ENCODE measurements around the gene ARID4B.

ARID4B gene

DNA sequence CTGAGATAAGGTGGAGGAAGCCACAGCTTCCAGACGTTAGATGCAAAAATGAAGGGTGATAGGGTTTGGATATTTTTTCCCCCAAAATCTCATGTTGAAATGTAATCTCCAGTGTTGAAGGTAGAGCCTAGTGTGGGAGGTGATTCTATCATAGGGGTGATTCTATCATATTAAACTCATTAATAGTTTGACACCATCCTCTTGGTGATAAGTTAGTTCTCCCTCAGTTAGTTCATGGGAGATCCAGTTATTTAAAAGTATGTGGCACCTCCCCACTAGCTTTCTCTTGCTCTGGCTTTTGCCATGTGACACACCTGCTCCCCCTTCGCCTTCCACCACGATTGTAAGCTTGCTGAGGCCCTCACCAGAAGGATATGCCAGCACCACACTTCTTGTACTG is 30.9 kb upstream of the ARID4B start:
- Histone ChIP-seq H3K27me3 (ENCODE audit: insufficient read depth, low read length, poor library complexity) (no peaks in the 10 kb centered on the region), H3K79me2 (ENCODE audit: insufficient read depth, low read length) (no peaks in the 10 kb centered on the region), H3K9me3 (ENCODE audit: insufficient read depth, low read length, severe bottlenecking) (no peaks in the 10 kb centered on the region), H3K4me1 (ENCODE audit: insufficient read depth, low read length) (no peaks in the 10 kb centered on the region), H2AFZ (ENCODE audit: low read depth, low read length) (no peak overlapping the region), H3K4me3 (ENCODE audit: low read depth in 1 of 2, low read length in 2 of 2) (no peak overlapping the region), H3K4me2 (ENCODE audit: insufficient read depth, low read length) (no peak overlapping the region), H3K9ac (ENCODE audit: low read depth, low read length) (no peak overlapping the region), H3K36me3 (ENCODE audit: insufficient read depth, low read length) (no peaks in the 10 kb centered on the region), H4K20me1 (ENCODE audit: insufficient read depth, low read length) (no peaks in the 10 kb centered on the region), H3K27ac (ENCODE audit: low read length) (no peak overlapping the region)
- DNase-seq (no peak), ATAC-seq (ENCODE audit: insufficient read depth, low read depth) (no peak)
- TF ChIP-seq, protein P1, sequence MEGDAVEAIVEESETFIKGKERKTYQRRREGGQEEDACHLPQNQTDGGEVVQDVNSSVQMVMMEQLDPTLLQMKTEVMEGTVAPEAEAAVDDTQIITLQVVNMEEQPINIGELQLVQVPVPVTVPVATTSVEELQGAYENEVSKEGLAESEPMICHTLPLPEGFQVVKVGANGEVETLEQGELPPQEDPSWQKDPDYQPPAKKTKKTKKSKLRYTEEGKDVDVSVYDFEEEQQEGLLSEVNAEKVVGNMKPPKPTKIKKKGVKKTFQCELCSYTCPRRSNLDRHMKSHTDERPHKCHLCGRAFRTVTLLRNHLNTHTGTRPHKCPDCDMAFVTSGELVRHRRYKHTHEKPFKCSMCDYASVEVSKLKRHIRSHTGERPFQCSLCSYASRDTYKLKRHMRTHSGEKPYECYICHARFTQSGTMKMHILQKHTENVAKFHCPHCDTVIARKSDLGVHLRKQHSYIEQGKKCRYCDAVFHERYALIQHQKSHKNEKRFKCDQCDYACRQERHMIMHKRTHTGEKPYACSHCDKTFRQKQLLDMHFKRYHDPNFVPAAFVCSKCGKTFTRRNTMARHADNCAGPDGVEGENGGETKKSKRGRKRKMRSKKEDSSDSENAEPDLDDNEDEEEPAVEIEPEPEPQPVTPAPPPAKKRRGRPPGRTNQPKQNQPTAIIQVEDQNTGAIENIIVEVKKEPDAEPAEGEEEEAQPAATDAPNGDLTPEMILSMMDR (IDR thresholded peaks at IDR 0.05; ENCODE audit: borderline replicate concordance, extremely low read depth, low read length, poor library complexity, severe bottlenecking) = no peak

DNA sequence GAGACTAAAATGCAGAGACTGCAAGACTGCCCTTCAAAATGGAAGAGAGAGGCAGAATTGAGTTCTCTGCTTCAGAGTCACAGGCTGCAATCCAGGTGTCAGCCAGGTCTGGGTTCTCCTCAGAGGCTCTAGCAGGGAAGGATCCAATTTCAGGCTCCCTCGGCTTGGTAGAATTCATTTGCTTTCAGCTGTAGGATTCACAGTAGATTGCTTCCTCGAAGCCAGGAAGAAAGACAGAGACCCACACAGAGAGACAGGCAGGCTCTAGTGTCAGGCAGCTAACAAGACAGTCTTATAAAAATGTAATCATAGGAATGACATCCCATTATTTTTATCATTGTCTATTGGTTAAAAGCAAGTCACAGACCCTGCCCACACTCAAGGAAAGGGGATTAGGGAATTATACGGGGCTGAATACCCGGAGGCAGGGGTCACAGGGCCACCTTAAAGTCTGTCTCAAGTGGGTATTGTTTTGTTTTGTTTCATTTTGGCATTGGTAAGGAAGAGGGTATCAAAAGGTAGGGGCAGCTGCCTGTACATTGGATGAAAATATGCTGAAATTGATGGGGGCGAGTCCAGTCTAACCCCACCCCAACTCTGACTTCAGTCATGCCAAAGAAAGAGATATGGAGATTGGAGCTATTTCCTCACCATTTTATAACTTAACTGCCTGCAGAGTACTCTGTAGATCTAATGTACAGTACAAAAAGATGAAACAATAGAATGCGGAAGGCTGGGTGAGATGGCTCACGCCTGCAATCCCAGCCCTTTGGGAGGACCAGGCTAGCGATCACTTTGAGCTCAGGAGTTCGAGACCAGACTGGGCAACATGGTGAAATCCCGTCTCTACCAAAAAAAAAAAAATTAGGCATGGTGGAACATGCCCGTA is 29.8 kb upstream of the ARID4B start:
- ATAC-seq (ENCODE audit: insufficient read depth, low read depth) = no peak
- H3K27ac ChIP-seq (ENCODE audit: low read length) = no peak overlapping the region
- no peak overlapping the region for H3K4me2 ChIP-seq (ENCODE audit: insufficient read depth, low read length)
- no peaks in the 10 kb centered on the region for H3K27me3 ChIP-seq (ENCODE audit: insufficient read depth, low read length, poor library complexity)
- peak overlapping the region; percentile 60; the same call in 1 of the 2 replicates for H2AFZ ChIP-seq (ENCODE audit: low read depth, low read length)
- no peak overlapping the region for H3K9ac ChIP-seq (ENCODE audit: low read depth, low read length)
- no peak for TF ChIP-seq EZH2 (IDR thresholded peaks at IDR 0.05; ENCODE audit: borderline replicate concordance, low read depth, low read length, severe bottlenecking)
- TF ChIP-seq, protein P1 (IDR thresholded peaks at IDR 0.05; ENCODE audit: borderline replicate concordance, extremely low read depth, low read length, poor library complexity, severe bottlenecking) = no peak
- no peaks in the 10 kb centered on the region for H4K20me1 ChIP-seq (ENCODE audit: insufficient read depth, low read length)
- no peak for DNase-seq
- no peaks in the 10 kb centered on the region for H3K79me2 ChIP-seq (ENCODE audit: insufficient read depth, low read length)
- no peaks in the 10 kb centered on the region for H3K4me1 ChIP-seq (ENCODE audit: insufficient read depth, low read length)
- H3K4me3 ChIP-seq (ENCODE audit: low read depth in 1 of 2, low read length in 2 of 2) = no peak overlapping the region
- no peaks in the 10 kb centered on the region for H3K9me3 ChIP-seq (ENCODE audit: insufficient read depth, low read length, severe bottlenecking)
- H3K36me3 ChIP-seq (ENCODE audit: insufficient read depth, low read length) = no peaks in the 10 kb centered on the region

DNA sequence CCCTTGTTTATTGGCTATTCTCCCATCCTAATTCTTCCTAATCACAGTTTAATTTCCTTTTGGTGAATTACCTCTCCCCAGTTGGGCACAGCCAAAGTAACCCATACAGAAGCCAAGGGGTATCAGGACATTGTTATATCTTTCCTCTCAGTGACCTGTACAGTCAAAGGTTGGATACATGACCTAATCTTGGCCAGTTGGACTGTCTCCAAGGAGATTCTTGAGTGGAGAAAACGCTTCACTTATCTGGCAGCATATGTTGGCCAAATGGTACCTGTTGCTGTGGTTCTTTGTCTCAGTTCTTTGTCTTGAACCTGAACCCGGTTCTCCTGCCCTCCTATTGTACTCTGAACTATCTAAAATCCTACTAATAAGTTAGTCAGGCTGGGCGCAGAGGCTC is 23.9 kb upstream of the ARID4B start:
- H4K20me1 ChIP-seq (ENCODE audit: insufficient read depth, low read length) = no peaks in the 10 kb centered on the region
- no peaks in the 10 kb centered on the region for H3K36me3 ChIP-seq (ENCODE audit: insufficient read depth, low read length)
- no peak for DNase-seq
- H3K4me1 ChIP-seq (ENCODE audit: insufficient read depth, low read length) = no peaks in the 10 kb centered on the region
- H3K9me3 ChIP-seq (ENCODE audit: insufficient read depth, low read length, severe bottlenecking) = no peaks in the 10 kb centered on the region
- no peak overlapping the region for H3K27ac ChIP-seq (ENCODE audit: low read length)
- H2AFZ ChIP-seq (ENCODE audit: low read depth, low read length) = no peak overlapping the region
- H3K4me2 ChIP-seq (ENCODE audit: insufficient read depth, low read length) = no peak overlapping the region
- H3K4me3 ChIP-seq (ENCODE audit: low read depth in 1 of 2, low read length in 2 of 2) = no peak overlapping the region
- no peaks in the 10 kb centered on the region for H3K27me3 ChIP-seq (ENCODE audit: insufficient read depth, low read length, poor library complexity)
- H3K79me2 ChIP-seq (ENCODE audit: insufficient read depth, low read length) = no peaks in the 10 kb centered on the region
- H3K9ac ChIP-seq (ENCODE audit: low read depth, low read length) = no peak overlapping the region
- TF ChIP-seq EZH2 (IDR thresholded peaks at IDR 0.05; ENCODE audit: borderline replicate concordance, low read depth, low read length, severe bottlenecking) = no peak
- TF ChIP-seq, protein P1 (IDR thresholded peaks at IDR 0.05; ENCODE audit: borderline replicate concordance, extremely low read depth, low read length, poor library complexity, severe bottlenecking) = no peak
- no peak for ATAC-seq (ENCODE audit: insufficient read depth, low read depth)

Data from DND-41 (cell line).